ENCODE data around the gene ARL15. TPM values are rescaled to one million over a fixed set of nuclear protein-coding genes. Genes with fewer than 3 reads are reported as not detected.
"Not testable (repeated sequence)": the region's sequence is repeated elsewhere in the genome, so short reads cannot be mapped to it uniquely, and the experiment has no call there.

Gene ARL15
- polyA plus RNA-seq, 4 donors = 26.6 to 34.4 (median 32.2) TPM

DNA sequence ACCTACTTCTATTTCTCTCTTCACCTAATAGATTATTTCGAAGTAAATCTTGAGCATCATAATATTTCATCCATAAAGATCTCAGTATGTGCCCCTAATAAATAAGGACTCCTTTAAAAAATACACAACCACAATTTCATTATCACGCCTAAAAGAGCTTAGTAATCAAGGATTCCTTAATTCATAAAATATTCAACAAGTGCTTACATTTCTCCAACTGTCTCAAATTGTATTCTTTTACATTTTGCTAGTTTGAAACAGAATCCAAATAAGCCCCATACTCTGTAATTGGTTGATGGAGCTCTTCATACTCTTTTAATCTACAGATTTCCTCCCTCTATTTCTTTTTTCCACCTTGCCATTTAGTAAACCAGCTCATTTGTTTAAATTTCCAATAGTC, 432.4 kb downstream of the ARL15 start:
- DNase-seq (ENCODE audit: low read depth in 4 of 4, low spot score in 2 of 4) = no peak

DNA sequence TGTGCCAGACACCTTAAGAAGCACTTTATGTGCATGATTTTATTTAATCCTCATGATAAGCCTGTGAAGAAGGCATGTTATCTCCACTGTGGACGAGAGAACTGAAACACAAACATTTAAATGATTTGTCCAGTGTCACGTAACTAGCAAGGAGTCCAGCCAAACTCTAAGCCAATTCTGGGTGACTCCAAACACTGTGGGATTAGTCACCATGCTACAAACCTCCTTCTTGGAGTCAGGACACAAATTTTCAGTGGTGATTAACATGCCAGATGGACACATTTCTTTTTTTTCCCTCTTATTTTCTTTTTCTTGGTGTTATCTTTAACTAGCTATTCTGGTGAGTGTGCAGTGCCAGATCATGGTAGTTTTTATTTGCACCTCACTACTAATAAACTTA, 433.1 kb downstream of the ARL15 start:
- no peak for DNase-seq (ENCODE audit: low read depth in 4 of 4, low spot score in 2 of 4)

DNA sequence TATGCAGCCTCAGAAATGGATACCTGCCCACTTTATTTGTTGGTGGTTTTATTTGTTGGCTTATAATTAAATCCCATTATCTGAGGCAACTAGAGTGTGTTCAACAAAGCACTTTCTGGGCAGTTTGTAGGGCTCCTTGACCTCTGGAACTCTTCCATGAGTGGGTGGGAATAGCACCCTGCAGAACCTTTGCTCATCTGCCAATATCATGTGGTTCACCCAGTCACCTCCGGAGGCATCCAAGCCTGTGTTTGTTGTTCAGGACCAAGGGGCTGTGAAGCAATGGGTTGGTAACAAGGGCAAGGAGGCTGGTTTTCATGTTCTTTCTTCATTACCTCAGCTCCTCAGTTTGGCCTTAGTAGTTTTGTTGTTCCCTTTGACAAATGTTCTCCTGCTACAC, 436.0 kb downstream of the ARL15 start:
- no peak for DNase-seq (ENCODE audit: low read depth in 4 of 4, low spot score in 2 of 4)

DNA sequence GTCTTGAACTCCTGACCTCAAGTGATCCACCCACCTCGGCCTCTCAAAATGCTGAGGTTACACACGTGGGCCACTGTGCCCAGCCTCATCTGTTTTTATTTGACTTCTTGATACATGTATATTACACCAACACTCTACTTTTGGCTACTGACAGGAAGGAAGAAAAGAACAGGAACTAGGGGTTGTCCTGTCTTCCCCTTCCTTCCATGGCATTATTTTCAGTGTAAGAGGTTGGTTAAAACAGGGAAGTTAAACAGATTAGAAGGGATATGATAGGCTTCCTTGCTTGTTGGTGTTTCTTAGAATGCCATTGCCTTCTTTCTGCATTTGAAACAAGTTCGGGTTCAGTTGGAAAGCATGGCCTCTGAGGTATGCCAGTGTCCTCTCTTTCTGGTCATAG, 437.1 kb downstream of the ARL15 start:
- no peak for DNase-seq (ENCODE audit: low read depth in 4 of 4, low spot score in 2 of 4)

DNA sequence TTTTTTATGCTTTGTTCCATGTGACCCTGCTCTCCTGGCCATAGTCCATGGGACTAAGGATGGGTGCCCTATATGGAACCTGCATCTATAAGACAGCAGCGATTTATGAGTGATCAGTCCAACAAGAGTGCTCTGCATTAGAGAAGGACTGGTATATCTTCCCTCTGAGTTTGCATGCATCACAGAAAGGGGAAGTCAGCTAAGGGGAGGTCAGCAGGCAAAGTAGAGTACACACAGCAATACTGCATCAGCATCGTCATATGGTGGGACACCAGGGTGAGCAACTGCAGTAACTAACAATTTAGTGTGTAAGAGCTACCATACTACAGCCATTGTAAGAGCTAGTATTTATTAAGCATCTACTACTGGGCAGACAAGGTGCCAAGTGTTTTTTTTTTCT, 438.6 kb downstream of the ARL15 start:
- DNase-seq (ENCODE audit: low read depth in 4 of 4, low spot score in 2 of 4) = no peak

DNA sequence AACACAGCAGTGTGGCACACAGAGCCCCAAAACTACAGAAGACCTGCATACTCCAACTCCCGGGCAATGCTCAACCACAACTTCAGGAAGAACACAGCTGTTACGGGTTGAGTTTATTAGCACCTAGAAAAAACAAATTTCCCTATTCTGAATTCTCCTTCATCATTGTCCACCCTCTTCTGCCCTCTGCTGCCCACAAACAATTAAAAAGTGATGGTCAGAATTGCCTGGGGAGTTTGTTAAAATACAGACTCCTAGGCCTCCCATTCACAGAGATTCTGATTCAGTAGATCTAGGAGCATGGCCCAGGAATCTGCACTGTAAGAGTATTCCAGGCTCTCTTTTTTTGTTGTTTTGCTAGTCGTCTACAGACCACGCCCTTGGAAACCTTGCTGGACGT, 439.3 kb downstream of the ARL15 start:
- no peak for DNase-seq (ENCODE audit: low read depth in 4 of 4, low spot score in 2 of 4)

DNA sequence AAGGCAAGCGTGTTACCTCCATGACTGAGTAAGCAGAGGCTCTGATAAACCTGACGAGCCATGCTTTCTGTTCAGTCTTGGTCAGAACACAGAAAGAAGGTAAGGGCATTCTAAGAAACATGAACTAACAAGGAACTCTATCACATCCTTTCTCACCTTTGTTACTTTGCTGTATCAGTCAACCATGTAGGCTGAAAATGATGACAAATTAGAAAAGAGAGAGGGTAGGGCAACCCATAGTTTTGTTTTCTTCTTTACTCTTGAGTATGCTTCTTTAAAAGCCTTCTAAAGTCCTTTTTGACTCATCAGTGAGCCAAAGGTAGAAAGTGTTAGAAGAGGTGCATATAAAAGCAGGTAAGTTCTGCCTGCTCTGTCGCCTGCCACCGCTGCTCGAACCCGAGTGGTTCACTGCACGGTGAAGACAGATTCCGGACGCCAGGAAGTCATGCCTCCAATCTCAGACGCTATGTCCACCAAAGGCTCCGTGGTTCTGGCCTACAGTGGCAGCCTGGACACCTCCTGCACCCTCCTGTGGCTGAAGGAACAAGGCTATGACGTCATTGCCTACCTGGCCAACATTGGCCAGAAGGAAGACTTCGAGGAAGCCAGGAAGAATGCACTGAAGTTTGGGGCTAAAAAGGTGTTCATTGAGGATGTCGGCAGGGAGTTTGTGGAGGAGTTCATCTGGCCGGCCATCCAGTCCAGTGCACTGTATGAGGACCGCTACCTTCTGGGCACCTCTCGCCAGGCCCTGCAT, 451.5 kb downstream of the ARL15 start:
- no peak for DNase-seq (ENCODE audit: low read depth in 4 of 4, low spot score in 2 of 4)

DNA sequence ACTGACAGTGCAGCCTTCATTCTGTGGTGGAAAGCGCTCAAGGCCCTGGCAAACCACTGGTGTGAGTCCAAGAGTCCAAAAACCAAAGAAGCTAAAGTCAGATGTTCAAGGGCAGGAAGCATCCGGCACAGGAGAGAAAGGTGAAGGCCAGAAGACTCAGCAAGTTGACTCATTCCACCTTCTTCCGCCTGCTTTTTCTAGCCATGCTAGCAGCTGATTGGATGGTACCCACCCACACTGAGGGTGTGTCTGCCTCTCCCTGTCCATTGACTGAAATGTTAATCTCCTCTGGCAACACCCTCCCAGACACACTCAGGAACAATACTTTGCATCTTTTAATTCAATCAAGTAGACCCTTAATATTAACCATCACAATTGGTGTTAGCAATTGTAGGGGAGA, 453.9 kb downstream of the ARL15 start:
- DNase-seq (ENCODE audit: low read depth in 4 of 4, low spot score in 2 of 4) = no peak

DNA sequence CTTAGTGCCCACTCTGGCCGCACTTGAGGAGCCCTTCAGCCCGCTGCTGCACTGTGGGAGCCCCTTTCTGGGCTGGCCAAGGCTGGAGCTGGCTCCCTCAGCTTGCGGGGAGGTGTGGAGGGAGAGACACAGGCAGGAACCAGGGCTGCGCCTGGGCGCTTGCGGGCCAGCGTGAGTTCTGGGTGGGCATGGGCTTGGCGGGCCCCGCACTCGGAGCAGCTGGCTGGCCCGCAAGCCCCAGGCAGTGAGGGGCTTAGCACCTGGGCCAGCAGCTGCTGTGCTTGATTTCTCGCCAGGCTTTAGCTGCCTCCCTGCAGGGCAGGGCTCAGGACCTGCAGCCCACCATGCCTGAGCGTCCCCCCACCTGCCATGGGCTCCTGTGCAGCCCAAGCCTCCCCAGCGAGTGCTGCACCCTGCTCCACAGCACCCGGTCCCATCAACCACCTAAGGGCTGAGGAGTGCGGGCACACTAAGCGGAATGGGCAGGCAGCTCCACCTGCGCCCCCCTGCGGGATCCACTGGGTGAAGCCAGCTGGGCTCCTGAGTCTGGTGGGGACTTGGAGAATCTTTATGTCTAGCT, 473.4 kb downstream of the ARL15 start:
- DNase-seq (ENCODE audit: low read depth in 4 of 4, low spot score in 2 of 4) = not testable (repeated sequence)

DNA sequence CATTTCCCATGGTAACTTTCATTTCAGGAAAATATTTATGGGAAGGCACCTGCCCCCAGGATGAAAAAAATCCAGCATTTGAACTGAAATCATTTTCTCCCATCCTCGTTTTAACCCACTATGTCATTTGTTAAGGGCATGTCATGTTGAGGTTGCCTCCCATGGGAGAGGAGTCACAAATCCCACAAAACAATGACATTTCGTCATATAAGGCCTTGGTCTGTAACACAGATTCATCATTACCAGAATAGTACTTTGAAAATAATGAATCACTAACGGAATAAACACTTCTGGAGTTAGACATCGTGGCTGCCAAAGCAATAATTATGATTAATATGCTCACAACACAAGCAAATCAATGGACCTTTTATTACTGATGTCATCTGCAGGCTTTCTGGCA, 475.9 kb downstream of the ARL15 start:
- DNase-seq (ENCODE audit: low read depth in 4 of 4, low spot score in 2 of 4) = no peak

Other genes starting within 250 kb of the ARL15 start
- not detected for gene HSPB3, start 145.1 kb upstream of the ARL15 start, polyA plus RNA-seq (ENCODE audit: insufficient read length in 4 of 4)
- gene SNX18, start 207.2 kb upstream of the ARL15 start, polyA plus RNA-seq (ENCODE audit: insufficient read length in 4 of 4) = 10 to 100 TPM; 28.8 to 36.8 (median 32.0) TPM